COR-L47 (cell line): ENCODE measurements around the gene SRSF4.

Source experiments
- DNase-seq: peaks from one replicate; lab custom pipeline; 2025; lab: John Stamatoyannopoulos, UW

Gene SRSF4

GRCh38 chr1:29200906-29201594, 19.4 kb upstream of the SRSF4 start:
- no peak for DNase-seq

GRCh38 chr1:29197993-29198392, 16.3 kb upstream of the SRSF4 start:
- DNase-seq: no peak

- peak; percentile 19 for DNase-seq
Measured at GRCh38 chr1:29197590-29197924, 15.9 kb upstream of the SRSF4 start.

GRCh38 chr1:29196863-29197589, 15.3 kb upstream of the SRSF4 start:
- no peak for DNase-seq

- DNase-seq: no peak
Measured at GRCh38 chr1:29195881-29196291, 14.2 kb upstream of the SRSF4 start.

GRCh38 chr1:29193879-29194455, 12.3 kb upstream of the SRSF4 start:
- DNase-seq: no peak

GRCh38 chr1:29190718-29191117, 9.0 kb upstream of the SRSF4 start:
- no peak for DNase-seq

GRCh38 chr1:29186707-29187106, 5.0 kb upstream of the SRSF4 start:
- DNase-seq: no peak

- no peak for DNase-seq
Measured at GRCh38 chr1:29186252-29186651, 4.6 kb upstream of the SRSF4 start.

GRCh38 chr1:29183287-29183686, 1.6 kb upstream of the SRSF4 start:
- no peak for DNase-seq

GRCh38 chr1:29180497-29181412, 945 bp downstream of the SRSF4 start:
- DNase-seq: peak; percentile 52

- no peak for DNase-seq
Measured at GRCh38 chr1:29179641-29180184, 2.0 kb downstream of the SRSF4 start.

GRCh38 chr1:29177022-29177705, 4.5 kb downstream of the SRSF4 start:
- DNase-seq: no peak

- DNase-seq: no peak
Measured at GRCh38 chr1:29176576-29176975, 5.1 kb downstream of the SRSF4 start.

- DNase-seq: no peak
Measured at GRCh38 chr1:29172415-29172939, 9.2 kb downstream of the SRSF4 start.

GRCh38 chr1:29171521-29171920, 10.2 kb downstream of the SRSF4 start:
- DNase-seq: no peak

- no peak for DNase-seq
Measured at GRCh38 chr1:29171089-29171488, 10.6 kb downstream of the SRSF4 start.

- no peak for DNase-seq
Measured at GRCh38 chr1:29169976-29170375, 11.7 kb downstream of the SRSF4 start.

- DNase-seq: no peak
Measured at GRCh38 chr1:29167904-29168303, 13.8 kb downstream of the SRSF4 start.

GRCh38 chr1:29166291-29166878, 15.3 kb downstream of the SRSF4 start:
- DNase-seq: no peak

- DNase-seq: no peak
Measured at GRCh38 chr1:29164588-29164987, 17.1 kb downstream of the SRSF4 start.
